Activated B cell treated with CpG ODN at 0.5 μM for 24 hours (primary cell): ENCODE measurements around the gene GMNC. TPM values are rescaled to one million over a fixed set of nuclear protein-coding genes. Genes with fewer than 3 reads are reported as not detected.

Experiments
- ATAC-seq: fragments of 200-7000 bp; cut with Tn5 transposase; one replicate; pipeline ENCODE4 v1.10.0; 2021; ENCODE audit warnings: low read depth, mild to moderate bottlenecking, moderate library complexity
- CTCF ChIA-PET: fragments of 350-600 bp; sonication (Branson Sonifier 250); formaldehyde crosslinking; loops from one replicate; lab custom pipeline; 2021; ENCODE audit warnings: antibody characterized with exemption; lab: Charles Lee
- POLR2A ChIA-PET: fragments of 350-600 bp; sonication (Branson Sonifier 250); formaldehyde crosslinking; loops from one replicate; lab custom pipeline; 2021; ENCODE audit warnings: antibody characterized with exemption; lab: Charles Lee
- DNase-seq: peaks from one replicate; pipeline ENCODE4 v3.0.0; 2022
- H3K27ac Mint-ChIP-seq: one replicate; pipeline ENCODE4 v1.8.0; 2020; ENCODE audit warnings: mixed read lengths
- H3K27me3 Mint-ChIP-seq: one replicate; pipeline ENCODE4 v1.8.0; 2021; ENCODE audit warnings: mixed read lengths
- H3K36me3 Mint-ChIP-seq: one replicate; pipeline ENCODE4 v1.8.0; 2021; ENCODE audit warnings: low read depth, mixed read lengths
- H3K4me1 Mint-ChIP-seq: one replicate; pipeline ENCODE4 v1.8.0; 2021; ENCODE audit warnings: mixed read lengths
- H3K4me3 Mint-ChIP-seq: one replicate; pipeline ENCODE4 v1.8.0; 2020; ENCODE audit warnings: mild to moderate bottlenecking, mixed read lengths
- H3K9me3 Mint-ChIP-seq: one replicate; pipeline ENCODE4 v1.8.0; 2020; ENCODE audit warnings: mixed read lengths
- intact Hi-C: fragments of 100-400 bp; cut with micrococcal nuclease; formaldehyde crosslinking; loops from one replicate; pipeline ENCODE4 v1.15.1; 2024
- total RNA-seq: library from RNA; stranded (reverse); gene quantifications from 2 replicates; pipeline ENCODE4 v1.2.3, GENCODE V29; 2022
- TF ChIP-seq, protein P1 (sequence below): fragments of 200-600 bp; IDR thresholded peaks from one replicate; pipeline ENCODE4 v1.8.0; 2022; ENCODE audit warnings: antibody characterized with exemption, mild to moderate bottlenecking

GMNC gene
- total RNA-seq, 1 donor from 2014 or later, result not detected

GRCh38 chr3:190809351-190809750, 53.1 kb downstream of the GMNC start:
- Mint-ChIP-seq H3K36me3 (no peaks in the 10 kb centered on the region), H3K27me3 (peaks cover 3% of the 10 kb centered on the region), H3K9me3 (no peaks in the 10 kb centered on the region), H3K4me1 (no peaks in the 10 kb centered on the region), H3K4me3 (no peak overlapping the region), H3K27ac (no peak overlapping the region)
- CTCF ChIA-PET, result no interaction called here
- TF ChIP-seq, protein P1, sequence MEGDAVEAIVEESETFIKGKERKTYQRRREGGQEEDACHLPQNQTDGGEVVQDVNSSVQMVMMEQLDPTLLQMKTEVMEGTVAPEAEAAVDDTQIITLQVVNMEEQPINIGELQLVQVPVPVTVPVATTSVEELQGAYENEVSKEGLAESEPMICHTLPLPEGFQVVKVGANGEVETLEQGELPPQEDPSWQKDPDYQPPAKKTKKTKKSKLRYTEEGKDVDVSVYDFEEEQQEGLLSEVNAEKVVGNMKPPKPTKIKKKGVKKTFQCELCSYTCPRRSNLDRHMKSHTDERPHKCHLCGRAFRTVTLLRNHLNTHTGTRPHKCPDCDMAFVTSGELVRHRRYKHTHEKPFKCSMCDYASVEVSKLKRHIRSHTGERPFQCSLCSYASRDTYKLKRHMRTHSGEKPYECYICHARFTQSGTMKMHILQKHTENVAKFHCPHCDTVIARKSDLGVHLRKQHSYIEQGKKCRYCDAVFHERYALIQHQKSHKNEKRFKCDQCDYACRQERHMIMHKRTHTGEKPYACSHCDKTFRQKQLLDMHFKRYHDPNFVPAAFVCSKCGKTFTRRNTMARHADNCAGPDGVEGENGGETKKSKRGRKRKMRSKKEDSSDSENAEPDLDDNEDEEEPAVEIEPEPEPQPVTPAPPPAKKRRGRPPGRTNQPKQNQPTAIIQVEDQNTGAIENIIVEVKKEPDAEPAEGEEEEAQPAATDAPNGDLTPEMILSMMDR, result no peak
- DNase-seq (no peak), ATAC-seq (no peak)
- POLR2A ChIA-PET, result no interaction called here
- intact Hi-C loops, result no loop called here

DNA sequence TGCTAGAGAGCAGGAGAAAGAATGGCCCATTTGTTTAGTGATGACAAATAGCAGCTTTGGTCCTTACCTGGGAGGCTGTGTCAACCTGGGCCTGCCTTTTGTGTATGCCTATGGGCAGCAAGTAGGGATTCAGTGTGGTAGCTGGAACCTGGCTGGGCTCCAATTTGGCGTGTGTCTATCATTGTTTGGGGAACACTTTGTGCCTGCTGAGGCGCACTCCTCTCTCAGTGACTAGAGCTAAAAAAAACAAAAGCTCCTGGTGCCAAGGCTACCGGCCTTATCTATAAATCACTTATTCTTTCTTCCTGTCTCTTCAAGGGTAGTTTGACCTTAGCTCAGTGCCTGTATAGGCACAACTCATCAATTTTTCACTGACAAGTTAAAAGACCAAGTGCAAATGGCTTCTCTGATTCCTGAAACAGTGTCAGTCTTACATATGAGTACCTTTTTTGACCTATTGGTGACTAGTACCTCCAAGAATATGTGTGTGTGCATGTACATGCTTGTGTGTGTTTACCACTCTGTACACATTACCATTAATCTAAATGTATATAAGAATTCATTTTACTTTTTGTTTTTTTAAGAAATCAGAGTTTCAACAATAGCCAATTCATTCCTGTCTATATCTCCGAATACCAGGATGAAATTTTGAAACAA, 54.6 kb downstream of the GMNC start:
- Mint-ChIP-seq H3K36me3 (no peaks in the 10 kb centered on the region), H3K9me3 (no peaks in the 10 kb centered on the region), H3K27me3 (peaks cover 3% of the 10 kb centered on the region), H3K27ac (no peak overlapping the region), H3K4me3 (no peak overlapping the region), H3K4me1 (no peaks in the 10 kb centered on the region)
- ChIA-PET POLR2A (no interaction called here), CTCF (interaction anchor here (1.0 kb wide), 1 partner anchor 1636 kb away, joined by 3 read pairs; no protein-coding TSS in a partner anchor)
- DNase-seq (no peak), ATAC-seq (no peak)
- intact Hi-C loops, result no loop called here
- TF ChIP-seq, protein P1, result no peak
